SK-N-SH (cell line): ENCODE data around the gene ENTPD8. TPM values are rescaled to one million over a fixed set of nuclear protein-coding genes. Genes with fewer than 3 reads are reported as not detected.

Source experiments
- CTCF ChIA-PET: fragments of 300-600, 350-600 bp; formaldehyde crosslinking; extraction: SDS; loops from one replicate; lab custom pipeline; 2021; lab: Yijun Ruan, JAX
- POLR2A ChIA-PET: fragments of 350-600 bp; sonication (Branson Sonifier 250); formaldehyde crosslinking; extraction: SDS; loops from one replicate; lab custom pipeline; 2020; ENCODE audit warnings: antibody characterized with exemption, inconsistent platforms; lab: Yijun Ruan, JAX
- DNase-seq: peaks from one replicate; pipeline ENCODE4 v3.0.0; 2012
- H2AFZ ChIP-seq: fragments of 200-600 bp; sonication (generic); 2 replicates; pipeline ENCODE4 v1.8.1; 2016; ENCODE audit warnings: antibody characterized with exemption, mild to moderate bottlenecking, low read depth
- H3F3A ChIP-seq: fragments of 200-600 bp; sonication (generic); replicated peaks from 2 replicates; pipeline ENCODE3; 2016; ENCODE audit warnings: antibody characterized with exemption, mild to moderate bottlenecking; ENCODE audit not compliant: insufficient read depth
- H3K27ac ChIP-seq, 2 experiments: fragments of 200-500 bp in 1 of 2; fragments of 200-600 bp in 1 of 2; sonication (Bioruptor generic) in 1 of 2; sonication (generic), shearing (Covaris generic) in 1 of 2; 2 replicates each; pipeline versions ENCODE4 v1.5.1 to v1.6.1; 2014 to 2016; ENCODE audit warnings: low read depth in 2 of 2, inconsistent platforms in 1 of 2, low read length in 1 of 2, mild to moderate bottlenecking in 1 of 2, mixed read lengths in 1 of 2
- H3K27me3 ChIP-seq: fragments of 200-600 bp; sonication (generic), shearing (Covaris generic); 2 replicates; pipeline ENCODE4 v1.6.1; 2016; ENCODE audit warnings: mixed run types; ENCODE audit not compliant: insufficient read depth
- H3K36me3 ChIP-seq, 2 experiments: fragments of 200-500 bp in 1 of 2; fragments of 200-600 bp in 1 of 2; sonication (Bioruptor generic) in 1 of 2; sonication (generic) in 1 of 2; replicated peaks in 1 of 2; 2 replicates each; pipeline versions ENCODE3 to v1.5.1; 2014 to 2016; ENCODE audit warnings: low read length in 1 of 2, mild to moderate bottlenecking in 1 of 2; ENCODE audit not compliant: insufficient read depth in 2 of 2, control insufficient read depth in 1 of 2
- H3K4me1 ChIP-seq, 2 experiments: fragments of 200-500 bp in 1 of 2; fragments of 200-600 bp in 1 of 2; sonication (Bioruptor generic) in 1 of 2; sonication (generic), shearing (Covaris generic) in 1 of 2; 2 replicates each; pipeline versions ENCODE4 v1.5.1 to v1.6.1; 2014 to 2016; ENCODE audit warnings: low read depth in 1 of 2, low read length in 1 of 2, mixed run types in 1 of 2; ENCODE audit not compliant: insufficient read depth in 2 of 2, control insufficient read depth in 1 of 2
- H3K4me2 ChIP-seq: fragments of 200-600 bp; sonication (generic), shearing (Covaris generic); 2 replicates; pipeline ENCODE4 v1.6.1; 2017; ENCODE audit warnings: mixed run types
- H3K4me3 ChIP-seq, 2 experiments: fragments of 200-500 bp in 1 of 2; fragments of 200-600 bp in 1 of 2; sonication (Bioruptor generic) in 1 of 2; sonication (generic), shearing (Covaris generic) in 1 of 2; 2 replicates each; pipeline versions ENCODE4 v1.5.1 to v1.8.1; 2014 to 2016; ENCODE audit warnings: low read depth in 2 of 2, inconsistent platforms in 1 of 2, low read length in 1 of 2, mild to moderate bottlenecking in 1 of 2, mixed read lengths in 1 of 2, moderate library complexity in 1 of 2
- H3K79me2 ChIP-seq: fragments of 200-600 bp; sonication (generic); 2 replicates; pipeline ENCODE4 v1.8.1; 2017; ENCODE audit warnings: mild to moderate bottlenecking; ENCODE audit not compliant: insufficient read depth
- H3K9ac ChIP-seq: fragments of 200-600 bp; sonication (generic); 2 replicates; pipeline ENCODE4 v1.6.1; 2017; ENCODE audit warnings: mixed run types
- H3K9me2 ChIP-seq: fragments of 200-600 bp; sonication (generic); 2 replicates; pipeline ENCODE4 v1.6.1; 2017; ENCODE audit warnings: mixed run types
- H3K9me3 ChIP-seq: fragments of 200-600 bp; sonication (generic); 2 replicates; pipeline ENCODE4 v1.6.1; 2017; ENCODE audit warnings: mixed run types, mild to moderate bottlenecking, moderate library complexity
- H4K20me1 ChIP-seq: fragments of 200-600 bp; sonication (generic); 2 replicates; pipeline ENCODE4 v1.6.1; 2017; ENCODE audit warnings: mild to moderate bottlenecking, mixed run types; ENCODE audit not compliant: insufficient read depth
- CHD2 ChIP-seq: fragments of 150-350 bp; IDR thresholded peaks from 2 replicates; pipeline ENCODE4 v1.6.1; 2018; ENCODE audit warnings: low read length; ENCODE audit not compliant: partially characterized antibody
- ELF1 ChIP-seq: IDR thresholded peaks from 2 replicates; pipeline ENCODE4 v1.4.0; 2012
- FOXJ3 ChIP-seq: sonication (generic); formaldehyde crosslinking; IDR thresholded peaks from 2 replicates; pipeline ENCODE4 v1.5.1; 2020; ENCODE audit warnings: mild to moderate bottlenecking, missing genetic modification reagents
- GABPA ChIP-seq: IDR thresholded peaks from 2 replicates; pipeline ENCODE4 v1.4.0; 2012; ENCODE audit warnings: low read depth, mild to moderate bottlenecking
- RAD21 ChIP-seq: IDR thresholded peaks from 2 replicates; pipeline ENCODE4 v1.6.1; 2012; ENCODE audit warnings: mild to moderate bottlenecking, low read length
- RCOR1 ChIP-seq: fragments of 150-350 bp; IDR thresholded peaks from 2 replicates; pipeline ENCODE4 v1.6.1; 2017; ENCODE audit warnings: antibody characterized with exemption, low read length
- RFX5 ChIP-seq: IDR thresholded peaks from 2 replicates; pipeline ENCODE4 v1.6.1; 2012; ENCODE audit warnings: mild to moderate bottlenecking, improper control_type of control experiment, low read length
- SIN3A ChIP-seq: IDR thresholded peaks from 2 replicates; pipeline ENCODE4 v1.6.1; 2012; ENCODE audit warnings: low read depth, mild to moderate bottlenecking, low read length, moderate library complexity, borderline replicate concordance
- TCF12 ChIP-seq: IDR thresholded peaks from 2 replicates; pipeline ENCODE4 v1.4.0; 2012
- TEAD4 ChIP-seq: IDR thresholded peaks from 2 replicates; pipeline ENCODE4 v1.4.0; 2012; ENCODE audit warnings: mild to moderate bottlenecking, borderline replicate concordance; ENCODE audit not compliant: insufficient read depth
- YY1 ChIP-seq: IDR thresholded peaks from 2 replicates; pipeline ENCODE4 v1.4.0; 2012; ENCODE audit warnings: low read depth, mild to moderate bottlenecking
- WGBS: methylation state at CpG from one replicate; pipeline ENCODE4 v1.1.6; 2017; ENCODE audit warnings: low lambda C conversion rate; 5-methylcytosine and 5-hydroxymethylcytosine counted together
- polyA plus RNA-seq, 3 experiments: library from polyadenylated mRNA; depleted of rRNA; stranded (reverse); fragments of >200 nt; gene quantifications; 2 replicates each; pipeline ENCODE4 v1.2.3, GENCODE V29; 2012
- TF ChIP-seq, protein P1 (sequence below): IDR thresholded peaks from 2 replicates; pipeline ENCODE4 v1.4.0; 2012; ENCODE audit warnings: low read depth, borderline replicate concordance
- TF ChIP-seq, protein P2 (sequence below): IDR thresholded peaks from 2 replicates; pipeline ENCODE4; 2012
- TF ChIP-seq, protein P3 (sequence below): fragments of 150-350 bp; IDR thresholded peaks from 2 replicates; pipeline ENCODE4 v1.6.1; 2017; ENCODE audit warnings: antibody characterized with exemption, low read length, low read depth, borderline replicate concordance
- TF ChIP-seq, protein P4 (sequence below): fragments of 150-350 bp; IDR thresholded peaks from 2 replicates; pipeline ENCODE4 v1.6.1; 2016; ENCODE audit warnings: mild to moderate bottlenecking, low read depth, low read length

Gene ENTPD8
- polyA plus RNA-seq, 1 of the 3 experiments (the other 2 are of a cell fraction) = 0.30 TPM

DNA sequence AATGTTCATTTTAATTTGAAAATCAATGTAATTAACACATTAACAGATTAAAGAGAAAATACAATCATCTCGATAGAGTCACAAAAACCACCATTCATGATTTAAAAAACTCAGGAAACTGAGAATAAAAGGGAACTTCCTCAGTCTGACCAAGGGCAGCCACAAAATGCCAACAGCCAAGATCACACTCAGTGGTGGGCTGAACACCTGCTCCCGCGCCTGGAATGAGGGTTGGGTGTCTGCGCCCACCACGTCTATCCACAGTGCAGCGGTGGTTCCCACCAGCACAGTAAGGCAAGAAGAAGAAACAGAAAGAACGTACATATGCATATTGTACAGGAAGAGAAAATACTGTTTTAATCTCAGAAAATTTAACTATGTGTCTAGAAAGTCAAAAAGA is 29.6 kb upstream of the ENTPD8 start:
- Histone ChIP-seq H3K4me3 (no peak overlapping the region), H3F3A (no peaks in the 10 kb centered on the region), H3K9ac (no peak overlapping the region), H3K4me1 (no peaks in the 10 kb centered on the region), H3K4me2 (no peak overlapping the region), H4K20me1 (no peaks in the 10 kb centered on the region), H3K9me2 (no peaks in the 10 kb centered on the region), H3K27me3 (no peaks in the 10 kb centered on the region), H3K36me3 (no peaks in the 10 kb centered on the region), H3K27ac (no peak overlapping the region), H3K79me2 (no peaks in the 10 kb centered on the region), H2AFZ (no peak overlapping the region), H3K9me3 (no peaks in the 10 kb centered on the region)
- ChIA-PET POLR2A (no interaction called here), CTCF (no interaction called here)
- no peak for TF ChIP-seq CHD2
- no peak for TF ChIP-seq RCOR1
- TF ChIP-seq GABPA = no peak
- no peak for TF ChIP-seq RFX5
- TF ChIP-seq, protein P1, sequence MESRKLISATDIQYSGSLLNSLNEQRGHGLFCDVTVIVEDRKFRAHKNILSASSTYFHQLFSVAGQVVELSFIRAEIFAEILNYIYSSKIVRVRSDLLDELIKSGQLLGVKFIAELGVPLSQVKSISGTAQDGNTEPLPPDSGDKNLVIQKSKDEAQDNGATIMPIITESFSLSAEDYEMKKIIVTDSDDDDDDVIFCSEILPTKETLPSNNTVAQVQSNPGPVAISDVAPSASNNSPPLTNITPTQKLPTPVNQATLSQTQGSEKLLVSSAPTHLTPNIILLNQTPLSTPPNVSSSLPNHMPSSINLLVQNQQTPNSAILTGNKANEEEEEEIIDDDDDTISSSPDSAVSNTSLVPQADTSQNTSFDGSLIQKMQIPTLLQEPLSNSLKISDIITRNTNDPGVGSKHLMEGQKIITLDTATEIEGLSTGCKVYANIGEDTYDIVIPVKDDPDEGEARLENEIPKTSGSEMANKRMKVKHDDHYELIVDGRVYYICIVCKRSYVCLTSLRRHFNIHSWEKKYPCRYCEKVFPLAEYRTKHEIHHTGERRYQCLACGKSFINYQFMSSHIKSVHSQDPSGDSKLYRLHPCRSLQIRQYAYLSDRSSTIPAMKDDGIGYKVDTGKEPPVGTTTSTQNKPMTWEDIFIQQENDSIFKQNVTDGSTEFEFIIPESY = no peak
- WGBS = 82% methylated on average over 7 of the region's 7 CpGs
- DNase-seq = no peak

DNA sequence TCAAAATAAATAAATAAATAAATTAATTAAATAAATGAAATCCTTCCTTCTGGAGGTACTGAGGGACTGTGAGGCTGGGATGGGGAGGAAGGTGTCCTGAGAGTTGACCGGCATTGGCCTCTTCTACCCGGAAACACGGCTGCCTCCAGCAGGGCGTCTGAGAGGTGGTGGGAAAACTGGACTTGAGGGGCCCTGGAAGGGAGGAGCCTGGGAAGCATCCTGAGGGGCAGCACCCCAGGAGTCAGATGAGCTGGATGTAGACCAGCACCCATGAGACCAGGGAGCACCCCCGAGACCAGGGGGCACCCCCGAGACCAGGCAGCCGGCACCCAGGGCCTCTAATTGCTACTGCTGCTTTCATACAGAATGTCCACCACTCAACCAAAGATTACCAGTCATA is 26.7 kb upstream of the ENTPD8 start:
- Histone ChIP-seq H3K9me2 (no peaks in the 10 kb centered on the region), H3K4me3 (no peak overlapping the region), H4K20me1 (no peaks in the 10 kb centered on the region)
- TF ChIP-seq, protein P2, sequence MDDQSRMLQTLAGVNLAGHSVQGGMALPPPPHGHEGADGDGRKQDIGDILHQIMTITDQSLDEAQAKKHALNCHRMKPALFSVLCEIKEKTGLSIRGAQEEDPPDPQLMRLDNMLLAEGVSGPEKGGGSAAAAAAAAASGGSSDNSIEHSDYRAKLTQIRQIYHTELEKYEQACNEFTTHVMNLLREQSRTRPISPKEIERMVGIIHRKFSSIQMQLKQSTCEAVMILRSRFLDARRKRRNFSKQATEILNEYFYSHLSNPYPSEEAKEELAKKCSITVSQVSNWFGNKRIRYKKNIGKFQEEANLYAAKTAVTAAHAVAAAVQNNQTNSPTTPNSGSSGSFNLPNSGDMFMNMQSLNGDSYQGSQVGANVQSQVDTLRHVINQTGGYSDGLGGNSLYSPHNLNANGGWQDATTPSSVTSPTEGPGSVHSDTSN = no peak
- TF ChIP-seq, all 33 proteins: peak for 0
- Histone ChIP-seq H2AFZ (no peak overlapping the region), H3K9me3 (no peaks in the 10 kb centered on the region), H3K4me1 (no peaks in the 10 kb centered on the region; a peak in 1 of 4 replicates), H3K4me2 (no peak overlapping the region), H3K36me3 (no peaks in the 10 kb centered on the region), H3F3A (no peaks in the 10 kb centered on the region), H3K9ac (no peak overlapping the region), H3K27ac (no peak overlapping the region), H3K79me2 (no peaks in the 10 kb centered on the region), H3K27me3 (no peaks in the 10 kb centered on the region)
- 97% methylated on average over 5 of the region's 7 CpGs for WGBS
- DNase-seq = no peak
- POLR2A ChIA-PET = no interaction called here
- CTCF ChIA-PET = interaction anchor here (1.6 kb wide), 1 partner anchor 42 kb away, joined by 4 read pairs; no protein-coding TSS in a partner anchor

DNA sequence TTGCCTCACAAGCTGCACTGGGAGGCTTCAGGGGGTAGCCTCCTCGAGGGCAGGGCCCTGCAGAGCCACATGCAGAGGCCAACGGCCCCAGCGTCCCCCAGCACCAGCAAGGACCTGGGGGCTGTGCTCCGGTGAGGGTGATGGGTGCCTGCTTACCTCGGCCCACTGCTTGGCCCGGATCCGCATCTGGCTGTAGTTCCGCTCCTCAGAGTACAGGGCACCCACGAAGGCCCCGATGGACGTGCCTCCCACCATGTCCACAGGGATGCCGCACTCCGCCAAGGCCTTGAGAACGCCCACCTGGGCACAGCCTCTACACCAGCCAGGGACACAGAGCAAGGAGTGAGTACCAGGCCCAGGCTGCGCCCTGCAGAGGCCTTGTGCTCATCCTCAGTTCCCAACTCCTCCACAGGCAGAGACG is 26.0 kb upstream of the ENTPD8 start:
- Histone ChIP-seq H3K27me3 (no peaks in the 10 kb centered on the region), H2AFZ (no peak overlapping the region), H3K36me3 (no peaks in the 10 kb centered on the region), H3K4me3 (no peak overlapping the region), H3K4me2 (no peak overlapping the region), H4K20me1 (no peaks in the 10 kb centered on the region), H3K4me1 (no peaks in the 10 kb centered on the region; a peak in 1 of 4 replicates), H3K9me2 (no peaks in the 10 kb centered on the region), H3K79me2 (no peaks in the 10 kb centered on the region), H3K27ac (no peak overlapping the region), H3K9me3 (no peaks in the 10 kb centered on the region), H3F3A (no peaks in the 10 kb centered on the region), H3K9ac (no peak overlapping the region)
- ChIA-PET CTCF (no interaction called here), POLR2A (no interaction called here)
- WGBS = 76% methylated on average over 5 of the region's 16 CpGs
- no peak for DNase-seq
- TF ChIP-seq, protein P3, sequence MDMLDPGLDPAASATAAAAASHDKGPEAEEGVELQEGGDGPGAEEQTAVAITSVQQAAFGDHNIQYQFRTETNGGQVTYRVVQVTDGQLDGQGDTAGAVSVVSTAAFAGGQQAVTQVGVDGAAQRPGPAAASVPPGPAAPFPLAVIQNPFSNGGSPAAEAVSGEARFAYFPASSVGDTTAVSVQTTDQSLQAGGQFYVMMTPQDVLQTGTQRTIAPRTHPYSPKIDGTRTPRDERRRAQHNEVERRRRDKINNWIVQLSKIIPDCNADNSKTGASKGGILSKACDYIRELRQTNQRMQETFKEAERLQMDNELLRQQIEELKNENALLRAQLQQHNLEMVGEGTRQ = no peak
- TF ChIP-seq TCF12 (no peak), SIN3A (no peak), RAD21 (no peak), CHD2 (no peak), TEAD4 (no peak), FOXJ3 (CRISPR knock-in tag) (no peak), YY1 (no peak), ELF1 (no peak), RFX5 (no peak), RCOR1 (no peak)
- TF ChIP-seq, protein P4, sequence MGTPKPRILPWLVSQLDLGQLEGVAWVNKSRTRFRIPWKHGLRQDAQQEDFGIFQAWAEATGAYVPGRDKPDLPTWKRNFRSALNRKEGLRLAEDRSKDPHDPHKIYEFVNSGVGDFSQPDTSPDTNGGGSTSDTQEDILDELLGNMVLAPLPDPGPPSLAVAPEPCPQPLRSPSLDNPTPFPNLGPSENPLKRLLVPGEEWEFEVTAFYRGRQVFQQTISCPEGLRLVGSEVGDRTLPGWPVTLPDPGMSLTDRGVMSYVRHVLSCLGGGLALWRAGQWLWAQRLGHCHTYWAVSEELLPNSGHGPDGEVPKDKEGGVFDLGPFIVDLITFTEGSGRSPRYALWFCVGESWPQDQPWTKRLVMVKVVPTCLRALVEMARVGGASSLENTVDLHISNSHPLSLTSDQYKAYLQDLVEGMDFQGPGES = no peak
